A673 (cell line): ENCODE results near the gene LKAAEAR1.

Experiments used
- CTCF ChIP-seq: fragments of 300-800, 200-600 bp; sonication (generic); conservative IDR thresholded peaks from 2 replicates; pipeline ENCODE4 v1.5.1; 2017; ENCODE audit warnings: low read depth, mild to moderate bottlenecking, antibody characterized with exemption, low read length, moderate library complexity, mixed read lengths
- EZH2 ChIP-seq: fragments of 200-600 bp; sonication (generic); IDR thresholded peaks from 2 replicates; pipeline ENCODE4 v1.6.1; 2017; ENCODE audit warnings: borderline replicate concordance, low read depth, mild to moderate bottlenecking, mixed read lengths, antibody characterized with exemption, low read length; ENCODE audit not compliant: poor library complexity, severe bottlenecking

DNA sequence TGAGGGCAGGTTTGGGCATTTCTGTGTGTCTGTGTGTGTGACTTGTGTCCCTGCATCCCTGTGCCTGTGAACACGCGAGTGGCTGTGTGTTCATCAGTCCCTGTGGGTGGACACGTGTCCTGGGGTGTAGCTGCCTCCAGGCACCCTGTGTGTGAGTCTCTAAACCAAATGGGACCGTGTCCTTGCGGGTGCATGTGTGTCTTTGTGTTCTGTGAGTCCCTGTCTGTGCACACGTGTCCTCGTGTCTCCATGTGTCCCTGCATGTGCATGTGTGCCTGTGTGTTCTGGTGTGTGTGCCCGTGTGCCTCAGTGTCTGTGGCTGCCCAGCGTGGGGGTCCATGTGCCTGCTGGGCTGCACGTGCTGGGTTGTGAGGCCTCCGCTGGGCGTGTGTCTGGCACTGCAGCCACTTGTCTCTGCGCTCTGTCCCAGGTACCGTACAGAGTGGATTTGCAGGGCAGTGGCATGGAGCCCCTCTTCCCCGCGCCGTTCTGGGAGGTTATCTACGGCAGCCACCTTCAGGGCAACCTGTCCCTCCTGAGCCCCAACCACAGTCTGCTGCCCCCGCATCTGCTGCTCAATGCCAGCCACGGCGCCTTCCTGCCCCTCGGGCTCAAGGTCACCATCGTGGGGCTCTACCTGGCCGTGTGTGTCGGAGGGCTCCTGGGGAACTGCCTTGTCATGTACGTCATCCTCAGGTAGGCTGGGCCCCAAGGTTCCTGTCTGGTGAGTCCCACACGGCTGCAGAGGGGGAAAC is 8.2 kb upstream of the LKAAEAR1 start:
- TF ChIP-seq CTCF: no peak
- no peak for TF ChIP-seq EZH2
